Esophagus squamous epithelium (tissue), 4 donors: ENCODE data around the gene TERT.

Experiments used
- CTCF ChIP-seq, 6 experiments: fragments of 450-650 bp in 4 of 6; fragments of 200-600 bp in 2 of 6; sonication (generic) in 2 of 6; IDR thresholded peaks; one replicate each; pipeline ENCODE4 v1.5.1; 2016 to 2019; ENCODE audit warnings: antibody characterized with exemption in 6 of 6, mild to moderate bottlenecking in 4 of 6, moderate library complexity in 4 of 6
- POLR2A ChIP-seq, 4 donors: fragments of 450-650 bp; IDR thresholded peaks; one replicate each; pipeline ENCODE4 v1.6.1; 2017; ENCODE audit warnings: antibody characterized with exemption in 4 of 4, mild to moderate bottlenecking in 4 of 4, moderate library complexity in 3 of 4

DNA sequence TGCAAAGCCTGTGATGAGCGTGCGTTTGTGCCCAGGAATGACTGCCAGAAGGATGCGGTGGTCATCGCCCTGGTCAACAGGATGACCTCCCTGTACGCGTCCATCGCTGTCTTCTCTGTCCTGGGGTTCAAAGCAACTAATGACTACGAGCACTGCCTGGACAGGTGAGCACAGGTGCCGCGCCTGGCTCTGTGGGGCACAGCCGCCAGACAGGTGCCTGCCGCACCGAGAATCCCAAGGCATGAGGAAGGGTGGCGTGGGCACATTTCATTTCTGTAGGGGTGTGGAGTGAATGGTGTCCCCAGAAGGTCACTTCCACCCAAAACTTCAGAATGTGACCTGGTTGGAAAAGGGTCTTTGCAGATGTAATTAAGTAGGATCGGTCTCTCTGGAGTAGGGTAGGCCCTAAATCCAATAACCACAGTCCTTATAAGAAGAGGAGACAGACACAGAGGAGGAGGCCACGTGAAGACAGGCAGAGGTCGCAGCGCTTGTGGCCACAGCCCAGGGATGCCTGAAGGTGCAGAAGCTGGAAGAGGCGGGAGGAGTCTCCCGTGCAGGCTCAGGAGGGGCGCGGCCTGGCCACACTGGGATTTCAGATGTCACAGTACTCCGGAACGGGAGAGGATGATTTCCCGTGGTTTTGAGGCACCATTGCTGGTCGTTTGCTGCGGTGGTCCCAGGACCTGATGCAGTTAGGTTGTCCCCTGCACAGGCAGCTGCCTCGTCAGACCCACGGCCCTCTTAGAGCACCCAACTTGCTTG lies 54.2 kb downstream of the TERT start:
- TF ChIP-seq CTCF (IDR thresholded peaks at IDR 0.05) (no peak), POLR2A (IDR thresholded peaks at IDR 0.05) (no peak)
